Activated CD8-positive, alpha-beta memory T cell treated with anti-CD3 and anti-CD28 coated beads, Interleukin-2, amount 10 ng/mL, durations not matched to agents 7 days and 5 days (primary cell): ENCODE data around the gene TRABD. TPM values are rescaled to one million over a fixed set of nuclear protein-coding genes. Genes with fewer than 3 reads are reported as not detected.

Experiments
- ATAC-seq: fragments of 150-1000 bp; cut with Tn5 transposase; one replicate; pipeline ENCODE4 v1.10.0; 2021; ENCODE audit warnings: moderate library complexity
- CTCF ChIA-PET: fragments of 350-600 bp; sonication (Branson Sonifier 250); formaldehyde crosslinking; loops from one replicate; lab custom pipeline; 2021; ENCODE audit warnings: antibody characterized with exemption; lab: Charles Lee
- DNase-seq: peaks from one replicate; pipeline ENCODE4 v3.0.0-alpha.2; 2020
- H3K27ac Mint-ChIP-seq: one replicate; pipeline ENCODE4 v1.8.0; 2021; ENCODE audit warnings: mild to moderate bottlenecking, mixed read lengths
- H3K27me3 Mint-ChIP-seq: one replicate; pipeline ENCODE4 v1.8.0; 2021; ENCODE audit warnings: mixed read lengths
- H3K36me3 Mint-ChIP-seq: one replicate; pipeline ENCODE4 v1.8.0; 2021; ENCODE audit warnings: mild to moderate bottlenecking, mixed read lengths
- H3K4me1 Mint-ChIP-seq: one replicate; pipeline ENCODE4 v1.8.0; 2021; ENCODE audit warnings: mixed read lengths
- H3K4me3 Mint-ChIP-seq: one replicate; pipeline ENCODE4 v1.8.0; 2021; ENCODE audit warnings: mild to moderate bottlenecking, moderate library complexity, mixed read lengths
- H3K9me3 Mint-ChIP-seq: one replicate; pipeline ENCODE4 v1.8.0; 2022; ENCODE audit warnings: low read depth, mixed read lengths
- total RNA-seq, 2 experiments: library from RNA; stranded (reverse); gene quantifications; one replicate each; pipeline ENCODE4 v1.2.3, GENCODE V29; 2021

TRABD gene
- total RNA-seq, 2 experiments from 2014 or later, result 141 to 177 TPM

DNA sequence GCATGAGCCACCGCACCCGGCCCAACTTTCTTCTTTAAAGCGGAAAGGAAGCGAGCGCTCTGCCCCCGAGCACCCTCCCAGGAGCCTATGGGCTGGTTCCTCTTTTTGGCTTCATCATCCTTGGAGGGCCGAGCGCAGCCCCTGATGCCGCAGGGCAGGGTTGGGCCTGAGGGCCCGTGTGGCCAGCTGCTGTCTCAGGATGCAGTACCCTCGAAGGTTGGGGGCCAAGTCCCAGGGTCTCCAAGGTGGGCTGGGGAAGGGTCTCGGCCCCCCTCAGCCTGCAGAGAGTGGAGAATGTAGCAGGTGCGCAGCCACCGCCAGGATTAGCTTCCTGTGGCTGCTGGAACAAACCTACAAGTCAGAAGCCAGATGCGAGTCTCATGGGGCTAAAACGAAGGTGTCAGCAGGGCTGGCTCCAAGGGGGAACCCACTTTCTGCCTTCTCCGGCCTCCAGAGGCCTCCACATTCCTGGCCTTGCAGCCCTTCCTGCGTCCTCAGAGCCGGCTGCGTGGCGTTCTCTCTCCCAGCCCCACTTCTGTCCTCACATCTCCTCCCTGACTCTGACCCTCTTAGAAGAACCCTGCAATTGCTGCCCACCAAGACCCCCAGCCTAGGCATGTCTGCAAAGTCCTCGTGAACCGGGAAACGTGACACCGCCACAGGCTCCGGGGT, 12.3 kb upstream of the TRABD start:
- peaks cover 2% of the 10 kb centered on the region for H3K4me1 Mint-ChIP-seq
- CTCF ChIA-PET, result interaction anchor here (0.7 kb wide), 1 partner anchor 15 kb away, joined by 4 read pairs; no protein-coding TSS in a partner anchor
- ATAC-seq, result no peak

DNA sequence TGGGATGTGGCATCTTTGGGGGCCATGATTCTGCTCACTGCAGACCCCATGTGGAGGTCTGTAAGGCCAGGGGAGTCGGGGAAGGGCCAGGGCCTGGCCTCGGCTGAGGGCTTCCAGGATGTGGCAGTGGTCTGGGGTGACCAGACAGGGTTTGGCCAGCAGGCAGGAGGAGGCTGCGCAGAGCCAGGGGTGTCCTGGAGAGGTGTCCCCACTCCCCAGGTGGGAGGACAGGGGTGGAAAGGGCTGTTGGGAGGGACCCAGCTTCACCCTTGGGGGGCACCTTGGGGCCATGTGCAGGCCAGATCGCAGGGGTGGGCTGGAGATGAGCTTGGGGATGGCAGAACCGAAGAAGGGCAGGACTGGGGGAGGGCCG, 11.7 kb upstream of the TRABD start:
- CTCF ChIA-PET, result no interaction called here
- H3K9me3 Mint-ChIP-seq, result no peaks in the 10 kb centered on the region
- ATAC-seq (no peak), DNase-seq (no peak)
- H3K4me1 Mint-ChIP-seq, result peaks cover 2% of the 10 kb centered on the region
- no peak overlapping the region for H3K4me3 Mint-ChIP-seq
- no peak overlapping the region for H3K27ac Mint-ChIP-seq
- peaks cover 9% of the 10 kb centered on the region for H3K27me3 Mint-ChIP-seq
- H3K36me3 Mint-ChIP-seq, result no peaks in the 10 kb centered on the region

More for the DNA sequence above, 12.3 kb upstream of the TRABD start:
- Mint-ChIP-seq H3K4me3 (no peak overlapping the region), H3K27me3 (peaks cover 13% of the 10 kb centered on the region), H3K36me3 (no peaks in the 10 kb centered on the region), H3K27ac (no peak overlapping the region), H3K9me3 (no peaks in the 10 kb centered on the region)
- DNase-seq, result no peak

- Mint-ChIP-seq H3K9me3 (no peaks in the 10 kb centered on the region), H3K4me3 (no peak overlapping the region), H3K27ac (no peak overlapping the region), H3K36me3 (no peaks in the 10 kb centered on the region), H3K4me1 (peaks cover 3% of the 10 kb centered on the region), H3K27me3 (peaks cover 4% of the 10 kb centered on the region)
- no peak for ATAC-seq
- DNase-seq, result no peak
- CTCF ChIA-PET, result interaction anchor here (0.6 to 1.1 kb wide), 2 partner anchors 34 to 446 kb away, joined by 3 to 5 read pairs; no protein-coding TSS in a partner anchor
These were observed 11.1 kb upstream of the TRABD start for GRCh38 chr22:50174382-50175190.

DNA sequence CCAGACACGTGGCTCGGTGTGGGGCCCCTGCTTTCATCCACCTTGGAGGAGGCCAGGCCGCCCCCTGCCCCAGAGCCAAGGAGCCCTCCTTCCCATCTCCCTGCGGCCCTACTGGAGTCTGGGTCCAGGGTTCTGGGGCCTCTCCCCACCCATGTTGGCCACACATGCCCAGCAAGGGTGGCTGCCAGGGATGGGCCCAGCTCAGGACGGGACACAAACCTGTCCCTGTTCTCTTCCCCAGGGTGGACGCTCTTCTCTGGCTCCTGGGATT, 10.6 kb upstream of the TRABD start:
- H3K4me3 Mint-ChIP-seq, result no peak overlapping the region
- H3K9me3 Mint-ChIP-seq, result no peaks in the 10 kb centered on the region
- H3K36me3 Mint-ChIP-seq, result no peaks in the 10 kb centered on the region
- H3K27ac Mint-ChIP-seq, result no peak overlapping the region
- H3K4me1 Mint-ChIP-seq, result peaks cover 7% of the 10 kb centered on the region
- CTCF ChIA-PET, result interaction anchor here (0.6 to 1.1 kb wide), 2 partner anchors 34 to 445 kb away, joined by 3 to 5 read pairs; no protein-coding TSS in a partner anchor
- no peak for ATAC-seq
- H3K27me3 Mint-ChIP-seq, result peaks cover 4% of the 10 kb centered on the region
- no peak for DNase-seq

DNA sequence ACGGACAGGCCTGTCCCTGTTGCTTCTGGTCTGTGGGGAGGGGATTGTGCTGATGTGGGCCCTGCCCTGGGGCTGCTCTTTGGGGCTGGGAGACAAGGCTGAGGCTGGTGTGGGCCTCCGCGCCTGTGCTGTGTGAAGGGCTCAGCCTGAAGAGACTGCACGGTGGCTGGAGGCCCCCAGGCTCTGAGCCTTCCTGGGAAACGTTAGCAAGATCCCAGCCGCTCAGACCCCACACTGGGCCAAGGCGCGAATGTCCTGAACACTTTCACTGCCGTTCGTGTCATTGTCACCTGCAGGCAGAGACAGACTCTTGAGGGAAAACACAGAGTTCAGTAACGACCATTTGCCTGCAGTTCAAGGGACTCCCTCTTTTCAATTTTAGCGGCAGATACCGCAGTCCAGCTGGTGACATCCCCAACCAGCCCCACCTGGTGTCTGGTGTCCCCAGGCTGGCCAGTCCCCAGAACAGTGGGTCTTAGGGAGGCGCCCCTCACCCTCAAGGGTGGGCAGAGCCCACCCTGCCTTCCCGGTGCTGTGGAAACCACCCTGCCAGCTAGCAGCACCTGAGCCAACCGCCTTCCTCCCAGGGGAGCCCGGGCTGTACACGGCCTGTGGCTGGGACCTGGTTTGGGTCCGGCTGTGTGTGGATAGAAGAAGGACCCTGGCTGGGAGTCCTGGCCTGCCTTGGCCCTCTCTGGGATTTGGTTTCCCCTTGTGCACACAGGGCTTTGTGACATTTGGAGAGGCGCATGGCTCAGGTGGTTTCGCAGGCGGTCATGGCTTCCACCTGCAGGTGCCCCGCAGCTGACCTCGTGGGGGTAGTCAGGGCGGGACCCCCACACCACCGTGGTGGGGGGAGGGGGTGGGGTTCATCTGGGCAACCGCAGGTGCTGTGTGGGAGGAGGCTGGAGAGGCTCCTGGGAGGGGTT, 9.5 kb upstream of the TRABD start:
- DNase-seq, result no peak
- no peak overlapping the region for H3K27ac Mint-ChIP-seq
- H3K27me3 Mint-ChIP-seq, result peaks cover 2% of the 10 kb centered on the region
- CTCF ChIA-PET, result no interaction called here
- peaks cover 8% of the 10 kb centered on the region for H3K4me1 Mint-ChIP-seq
- H3K9me3 Mint-ChIP-seq, result no peaks in the 10 kb centered on the region
- no peak for ATAC-seq
- no peaks in the 10 kb centered on the region for H3K36me3 Mint-ChIP-seq
- no peak overlapping the region for H3K4me3 Mint-ChIP-seq

GRCh38 chr22:50176850-50177536, 8.7 kb upstream of the TRABD start:
- CTCF ChIA-PET, result no interaction called here
- H3K27ac Mint-ChIP-seq, result no peak overlapping the region

GRCh38 chr22:50177537-50178470, 7.9 kb upstream of the TRABD start:
- no peaks in the 10 kb centered on the region for H3K27me3 Mint-ChIP-seq
- H3K36me3 Mint-ChIP-seq, result no peaks in the 10 kb centered on the region
- H3K9me3 Mint-ChIP-seq, result no peaks in the 10 kb centered on the region
- DNase-seq (no peak), ATAC-seq (no peak)
- H3K4me1 Mint-ChIP-seq, result peaks cover 8% of the 10 kb centered on the region
- H3K27ac Mint-ChIP-seq, result no peak overlapping the region
- CTCF ChIA-PET, result no interaction called here
- no peak overlapping the region for H3K4me3 Mint-ChIP-seq

More at GRCh38 chr22:50176850-50177536, 8.7 kb upstream of the TRABD start:
- Mint-ChIP-seq H3K4me3 (no peak overlapping the region), H3K36me3 (no peaks in the 10 kb centered on the region), H3K9me3 (no peaks in the 10 kb centered on the region), H3K4me1 (peaks cover 8% of the 10 kb centered on the region), H3K27me3 (no peaks in the 10 kb centered on the region)
- no peak for ATAC-seq
- no peak for DNase-seq

DNA sequence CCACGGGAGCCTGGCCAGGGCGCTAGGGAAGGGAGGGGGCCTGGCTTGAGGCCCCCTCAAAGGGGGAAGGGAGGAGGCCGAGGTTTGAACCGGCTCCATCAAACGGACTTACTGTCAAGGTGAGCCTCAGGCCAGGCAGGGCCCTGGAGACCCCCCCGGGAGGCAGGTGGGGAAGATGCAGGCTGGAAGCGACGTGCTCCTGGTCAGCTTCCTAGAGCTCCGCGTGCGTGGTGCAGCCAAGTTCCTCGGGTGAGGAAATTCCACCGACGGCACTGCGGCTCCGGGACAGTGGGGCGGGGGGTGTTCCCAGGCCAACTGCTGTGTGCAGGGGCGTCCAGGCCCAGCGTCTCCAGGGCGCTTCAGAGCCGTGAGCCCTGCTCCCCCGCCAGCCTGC, 7.2 kb upstream of the TRABD start:
- no peak for ATAC-seq
- H3K36me3 Mint-ChIP-seq, result no peaks in the 10 kb centered on the region
- no peak overlapping the region for H3K4me3 Mint-ChIP-seq
- no peak for DNase-seq
- H3K27ac Mint-ChIP-seq, result no peak overlapping the region
- H3K4me1 Mint-ChIP-seq, result peaks cover 8% of the 10 kb centered on the region
- no peaks in the 10 kb centered on the region for H3K27me3 Mint-ChIP-seq
- CTCF ChIA-PET, result no interaction called here
- H3K9me3 Mint-ChIP-seq, result no peaks in the 10 kb centered on the region

DNA sequence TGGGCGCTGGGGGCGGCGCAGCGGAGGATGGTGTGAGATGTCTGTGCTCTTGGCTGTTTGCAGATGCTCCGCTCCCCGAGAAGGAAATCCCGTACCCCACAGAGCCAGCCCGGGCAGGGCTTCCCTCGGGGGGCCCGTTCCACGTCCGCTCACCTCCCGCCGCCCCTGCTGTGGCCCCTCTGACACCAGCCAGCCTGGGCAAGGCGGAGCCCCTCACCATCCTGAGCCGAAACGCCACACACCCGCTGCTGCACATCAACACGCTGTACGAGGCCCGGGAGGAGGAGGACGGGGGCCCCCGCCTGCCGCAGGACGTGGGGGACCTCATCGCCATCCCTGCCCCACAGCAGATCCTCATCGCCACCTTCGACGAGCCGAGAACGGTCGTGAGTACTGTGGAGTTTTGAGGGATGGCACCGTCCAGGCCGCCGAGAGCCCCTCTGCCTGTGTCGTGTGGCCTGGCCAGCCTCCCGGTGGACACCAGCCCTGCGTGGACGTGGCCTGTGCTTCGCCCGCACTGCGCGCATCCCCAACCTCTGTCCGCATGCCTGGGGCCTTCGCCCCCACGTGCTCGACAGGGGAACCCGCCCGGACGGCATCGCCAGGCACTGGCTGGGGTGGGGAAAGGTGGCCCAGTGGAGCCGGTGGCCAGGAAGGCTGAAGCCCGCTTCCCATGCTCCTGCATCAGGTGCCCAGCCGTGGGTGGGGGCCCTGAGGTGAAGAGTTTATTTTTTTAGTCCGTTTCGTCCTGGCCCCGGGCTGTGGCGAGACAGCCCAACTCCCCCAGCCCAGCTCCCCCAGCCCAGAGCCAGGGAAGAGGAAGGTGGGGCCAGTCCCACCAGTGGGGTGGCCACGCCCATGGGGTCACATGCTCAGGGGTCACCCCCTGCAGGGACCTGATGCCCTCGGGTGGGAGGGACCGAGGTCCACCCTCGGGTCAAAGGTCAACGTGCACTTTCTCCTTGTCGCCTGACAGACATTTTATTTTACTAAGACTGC, 6.5 kb upstream of the TRABD start:
- Mint-ChIP-seq H3K36me3 (no peaks in the 10 kb centered on the region), H3K4me1 (peaks cover 9% of the 10 kb centered on the region), H3K27me3 (no peaks in the 10 kb centered on the region), H3K4me3 (no peak overlapping the region), H3K27ac (no peak overlapping the region), H3K9me3 (no peaks in the 10 kb centered on the region)
- CTCF ChIA-PET, result no interaction called here
- ATAC-seq (no peak), DNase-seq (no peak)

- peaks cover 13% of the 10 kb centered on the region for H3K4me1 Mint-ChIP-seq
- no peaks in the 10 kb centered on the region for H3K27me3 Mint-ChIP-seq
- CTCF ChIA-PET, result no interaction called here
- DNase-seq, result no peak
- no peaks in the 10 kb centered on the region for H3K36me3 Mint-ChIP-seq
- no peak overlapping the region for H3K27ac Mint-ChIP-seq
- ATAC-seq, result no peak
- no peaks in the 10 kb centered on the region for H3K9me3 Mint-ChIP-seq
- H3K4me3 Mint-ChIP-seq, result no peak overlapping the region
These were observed 5.6 kb upstream of the TRABD start for GRCh38 chr22:50179937-50180726.
